ENCODE results near the gene PDIK1L. TPM values are rescaled to one million over a fixed set of nuclear protein-coding genes. Genes with fewer than 3 reads are reported as not detected.
A peak's percentile ranks its signal among the peaks of the same experiment; 100 is the strongest.
"Not testable (repeated sequence)": the region's sequence is repeated elsewhere in the genome, so short reads cannot be mapped to it uniquely, and the experiment has no call there.

Gene PDIK1L
- total and polyA plus RNA-seq, 2 of the 4 experiments (the other 2 are of a cell fraction) = 1.4 to 3.0 TPM

DNA sequence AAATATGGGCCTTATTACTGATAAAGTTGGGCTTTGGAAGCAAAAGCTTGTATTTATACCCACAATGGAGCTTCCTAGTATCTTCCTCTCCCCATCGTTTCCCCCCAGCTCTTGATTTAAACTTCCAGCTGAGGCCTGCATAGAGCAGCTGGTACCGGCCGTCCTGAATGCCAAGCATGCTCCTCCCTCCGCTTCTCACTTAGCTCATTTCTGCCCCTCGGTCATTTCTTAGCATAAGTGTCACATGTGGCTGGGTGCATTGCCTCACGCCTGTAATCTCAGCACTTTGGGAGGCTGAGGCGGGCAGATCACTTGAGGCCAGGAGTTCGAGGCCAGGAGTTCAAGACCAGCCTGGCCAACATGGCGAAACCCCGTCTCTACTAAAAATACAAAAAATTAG, 11.4 kb upstream of the PDIK1L start:
- H3K79me1 ChIP-seq (ENCODE audit: low read depth in 1 of 2, low read length in 2 of 2); H2AK9ac ChIP-seq (replicated peaks; ENCODE audit: low read depth, low read length, poor library complexity); H3K18ac ChIP-seq (ENCODE audit: low read depth, low read length); H3K4ac ChIP-seq (ENCODE audit: low read depth, low read length); H3K4me3 ChIP-seq (ENCODE audit: insufficient read depth, low read depth, low read length); H4K8ac ChIP-seq (ENCODE audit: low read depth in 2 of 2, low read length in 2 of 2); H2BK20ac ChIP-seq (ENCODE audit: low read depth, low read length); H2BK15ac ChIP-seq (ENCODE audit: low read depth, low read length); H3K23ac ChIP-seq (ENCODE audit: low read depth, low read length); dilution Hi-C loops (cut with HindIII; ENCODE audit: low sequenced_read_pairs, unreplicated experiment); H3K14ac ChIP-seq (replicated peaks; ENCODE audit: low read depth, low read length); H2AK5ac ChIP-seq (ENCODE audit: low read depth, low read length); POLR2A ChIA-PET (ENCODE audit: unreplicated experiment); DNase-seq; ATAC-seq (ENCODE audit: low read depth); H3K36me3 ChIP-seq (ENCODE audit: control insufficient read depth, insufficient read depth, low read length); H3K56ac ChIP-seq (ENCODE audit: extremely low read depth, insufficient read depth, low read length); H3K27ac ChIP-seq (ENCODE audit: insufficient read depth, low read length); H2BK5ac ChIP-seq (ENCODE audit: low read depth, low read length, poor library complexity, severe bottlenecking); in situ Hi-C loops (cut with MboI; ENCODE audit: low sequenced_read_pairs); H3K4me1 ChIP-seq (ENCODE audit: control insufficient read depth, insufficient read depth, low read length); H3K9me1 ChIP-seq (ENCODE audit: insufficient read depth, low read length); H4K91ac ChIP-seq (ENCODE audit: insufficient read depth, low read depth, low read length); H4K5ac ChIP-seq (ENCODE audit: low read depth, low read length); H4K20me1 ChIP-seq (ENCODE audit: insufficient read depth, low read length); H3K9me3 ChIP-seq (ENCODE audit: control insufficient read depth, insufficient read depth, low read length); H3K9ac ChIP-seq (ENCODE audit: low read depth, low read length); H3K4me2 ChIP-seq (ENCODE audit: low read depth, low read length); H3K27me3 ChIP-seq (ENCODE audit: control insufficient read depth, insufficient read depth, low read length); BruUV-seq (replicated peaks); H2BK120ac ChIP-seq (ENCODE audit: low read depth, low read length): not testable (repeated sequence)
- H2AFZ ChIP-seq (replicated peaks; ENCODE audit: low read length, poor library complexity) = peak overlapping the region; percentile 23
- intact Hi-C loops (cut with micrococcal nuclease) = loop anchor here (10.0 kb wide), 1 partner anchor 135 kb away; the partner anchor contains the start of gene CEP85
- 62% methylated on average over 2 of the region's 10 CpGs; no CpG with 5 or more reads in 1 of the 2 experiments for WGBS, 2 experiments (ENCODE audit: extremely low coverage in 2 of 2, insufficient read length in 1 of 2)
- CTCF ChIA-PET = interaction anchor here (0.6 to 1.0 kb wide), 2 partner anchors 64 to 147 kb away, joined by 3 read pairs; no protein-coding TSS in a partner anchor

Measured in IMR-90 (cell line).